ENCODE measurements around the gene MCC.

DNA sequence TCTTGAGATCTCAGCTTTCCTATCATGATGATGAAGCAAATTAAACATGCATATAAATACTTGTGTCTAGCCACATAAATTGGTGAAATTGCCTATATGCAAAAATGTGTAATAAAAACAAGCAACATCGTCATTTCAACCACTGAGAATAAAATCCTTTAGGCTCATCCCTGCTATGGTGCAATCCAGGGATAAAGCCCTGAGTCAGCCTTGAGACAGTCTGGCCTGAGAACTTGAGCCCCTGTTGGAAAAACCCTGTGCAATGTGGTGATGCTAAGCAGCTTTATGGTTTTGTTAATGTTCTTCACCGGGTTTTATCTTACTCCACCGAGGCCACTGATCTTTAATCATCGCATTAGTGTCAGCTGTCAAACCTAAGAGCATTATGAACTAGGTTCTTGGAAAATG lies 341.1 kb downstream of the MCC start:
- TF ChIP-seq GABPA (IDR thresholded peaks at IDR 0.05; ENCODE audit: low read depth), result no peak
- TF ChIP-seq, protein P1, sequence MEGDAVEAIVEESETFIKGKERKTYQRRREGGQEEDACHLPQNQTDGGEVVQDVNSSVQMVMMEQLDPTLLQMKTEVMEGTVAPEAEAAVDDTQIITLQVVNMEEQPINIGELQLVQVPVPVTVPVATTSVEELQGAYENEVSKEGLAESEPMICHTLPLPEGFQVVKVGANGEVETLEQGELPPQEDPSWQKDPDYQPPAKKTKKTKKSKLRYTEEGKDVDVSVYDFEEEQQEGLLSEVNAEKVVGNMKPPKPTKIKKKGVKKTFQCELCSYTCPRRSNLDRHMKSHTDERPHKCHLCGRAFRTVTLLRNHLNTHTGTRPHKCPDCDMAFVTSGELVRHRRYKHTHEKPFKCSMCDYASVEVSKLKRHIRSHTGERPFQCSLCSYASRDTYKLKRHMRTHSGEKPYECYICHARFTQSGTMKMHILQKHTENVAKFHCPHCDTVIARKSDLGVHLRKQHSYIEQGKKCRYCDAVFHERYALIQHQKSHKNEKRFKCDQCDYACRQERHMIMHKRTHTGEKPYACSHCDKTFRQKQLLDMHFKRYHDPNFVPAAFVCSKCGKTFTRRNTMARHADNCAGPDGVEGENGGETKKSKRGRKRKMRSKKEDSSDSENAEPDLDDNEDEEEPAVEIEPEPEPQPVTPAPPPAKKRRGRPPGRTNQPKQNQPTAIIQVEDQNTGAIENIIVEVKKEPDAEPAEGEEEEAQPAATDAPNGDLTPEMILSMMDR (IDR thresholded peaks at IDR 0.05; ENCODE audit: insufficient read depth, low read length), result no peak
- TF ChIP-seq POLR2AphosphoS5 (IDR thresholded peaks at IDR 0.05; ENCODE audit: low read depth), result no peak
- TF ChIP-seq, protein P2, sequence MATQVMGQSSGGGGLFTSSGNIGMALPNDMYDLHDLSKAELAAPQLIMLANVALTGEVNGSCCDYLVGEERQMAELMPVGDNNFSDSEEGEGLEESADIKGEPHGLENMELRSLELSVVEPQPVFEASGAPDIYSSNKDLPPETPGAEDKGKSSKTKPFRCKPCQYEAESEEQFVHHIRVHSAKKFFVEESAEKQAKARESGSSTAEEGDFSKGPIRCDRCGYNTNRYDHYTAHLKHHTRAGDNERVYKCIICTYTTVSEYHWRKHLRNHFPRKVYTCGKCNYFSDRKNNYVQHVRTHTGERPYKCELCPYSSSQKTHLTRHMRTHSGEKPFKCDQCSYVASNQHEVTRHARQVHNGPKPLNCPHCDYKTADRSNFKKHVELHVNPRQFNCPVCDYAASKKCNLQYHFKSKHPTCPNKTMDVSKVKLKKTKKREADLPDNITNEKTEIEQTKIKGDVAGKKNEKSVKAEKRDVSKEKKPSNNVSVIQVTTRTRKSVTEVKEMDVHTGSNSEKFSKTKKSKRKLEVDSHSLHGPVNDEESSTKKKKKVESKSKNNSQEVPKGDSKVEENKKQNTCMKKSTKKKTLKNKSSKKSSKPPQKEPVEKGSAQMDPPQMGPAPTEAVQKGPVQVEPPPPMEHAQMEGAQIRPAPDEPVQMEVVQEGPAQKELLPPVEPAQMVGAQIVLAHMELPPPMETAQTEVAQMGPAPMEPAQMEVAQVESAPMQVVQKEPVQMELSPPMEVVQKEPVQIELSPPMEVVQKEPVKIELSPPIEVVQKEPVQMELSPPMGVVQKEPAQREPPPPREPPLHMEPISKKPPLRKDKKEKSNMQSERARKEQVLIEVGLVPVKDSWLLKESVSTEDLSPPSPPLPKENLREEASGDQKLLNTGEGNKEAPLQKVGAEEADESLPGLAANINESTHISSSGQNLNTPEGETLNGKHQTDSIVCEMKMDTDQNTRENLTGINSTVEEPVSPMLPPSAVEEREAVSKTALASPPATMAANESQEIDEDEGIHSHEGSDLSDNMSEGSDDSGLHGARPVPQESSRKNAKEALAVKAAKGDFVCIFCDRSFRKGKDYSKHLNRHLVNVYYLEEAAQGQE (IDR thresholded peaks at IDR 0.05; ENCODE audit: insufficient replicate concordance, low read depth), result no peak
- no peak for TF ChIP-seq SPI1 (IDR thresholded peaks at IDR 0.05; ENCODE audit: borderline replicate concordance, low read depth)
